Cardiac muscle cell (in vitro differentiated cells and primary cell): ENCODE measurements around the gene TMTC2. TPM values are rescaled to one million over a fixed set of nuclear protein-coding genes. Genes with fewer than 3 reads are reported as not detected.
"Not testable (repeated sequence)": the region's sequence is repeated elsewhere in the genome, so short reads cannot be mapped to it uniquely, and the experiment has no call there.

Experiments used
- DNase-seq, 2 donors: peaks; one replicate each; pipeline versions ENCODE4 v3.0.0 to v3.0.0-alpha.2; 2010 to 2017; ENCODE audit warnings: low read depth in 1 of 2, low spot score in 1 of 2
- H3K27ac ChIP-seq: fragments of 200-600 bp; sonication (generic); 2 replicates; pipeline ENCODE4 v1.5.1; 2016
- H3K27me3 ChIP-seq: fragments of 200-600 bp; sonication (generic); 2 replicates; pipeline ENCODE4 v1.6.0; 2016; ENCODE audit warnings: control low read depth
- H3K36me3 ChIP-seq: fragments of 200-600 bp; sonication (generic); 2 replicates; pipeline ENCODE4 v1.5.1; 2016; ENCODE audit warnings: control low read depth
- H3K4me1 ChIP-seq: fragments of 200-600 bp; sonication (generic); 2 replicates; pipeline ENCODE4 v1.8.1; 2017; ENCODE audit warnings: low read depth, mild to moderate bottlenecking, mixed run types
- H3K4me3 ChIP-seq: fragments of 200-600 bp; sonication (generic); 2 replicates; pipeline ENCODE4 v1.5.1; 2016; ENCODE audit warnings: mild to moderate bottlenecking
- H3K9me3 ChIP-seq: fragments of 200-600 bp; sonication (generic); 2 replicates; pipeline ENCODE4 v1.5.1; 2017; ENCODE audit warnings: low read depth, mild to moderate bottlenecking, control low read depth
- CTCF ChIP-seq: IDR thresholded peaks from 2 replicates; pipeline ENCODE4 v1.5.1; 2012; ENCODE audit warnings: low read depth, mild to moderate bottlenecking, low read length
- polyA plus RNA-seq: library from polyadenylated mRNA; unstranded; fragments of >200 nt; fragmentation: Nextera tagmentation; extraction: Ambion mirVana; gene quantifications from 2 replicates; pipeline ENCODE4 v1.2.1, GENCODE V29; 2016
- total RNA-seq: library from RNA; depleted of rRNA; stranded (reverse); fragments of >200 nt; gene quantifications from 2 replicates; pipeline ENCODE4 v1.2.3, GENCODE V29; 2016

Gene TMTC2
- total and polyA plus RNA-seq, 2 experiments from 2014 or later: 0.89 to 10.8 TPM

GRCh38 chr12:82842480-82842879 is 155.8 kb downstream of the TMTC2 start:
- DNase-seq: no peak
- H3K27me3 ChIP-seq: no peaks in the 10 kb centered on the region
- H3K36me3 ChIP-seq: no peaks in the 10 kb centered on the region
- no peak overlapping the region for H3K4me3 ChIP-seq
- H3K9me3 ChIP-seq: no peaks in the 10 kb centered on the region
- H3K4me1 ChIP-seq: peaks cover 13% of the 10 kb centered on the region
- TF ChIP-seq CTCF: no peak
- no peak overlapping the region for H3K27ac ChIP-seq

GRCh38 chr12:82845076-82845475 is 158.4 kb downstream of the TMTC2 start:
- not testable (repeated sequence) for H3K9me3 ChIP-seq, H3K36me3 ChIP-seq, H3K27ac ChIP-seq, H3K4me3 ChIP-seq, H3K27me3 ChIP-seq, H3K4me1 ChIP-seq, DNase-seq

- Histone ChIP-seq H3K27ac (no peak overlapping the region), H3K4me3 (no peak overlapping the region), H3K4me1 (no peaks in the 10 kb centered on the region), H3K9me3 (no peaks in the 10 kb centered on the region), H3K36me3 (no peaks in the 10 kb centered on the region), H3K27me3 (no peaks in the 10 kb centered on the region)
- no peak for DNase-seq
- TF ChIP-seq CTCF: no peak
Observed at GRCh38 chr12:82848845-82849244, 162.1 kb downstream of the TMTC2 start.

- no peaks in the 10 kb centered on the region for H3K36me3 ChIP-seq
- no peak overlapping the region for H3K27ac ChIP-seq
- no peaks in the 10 kb centered on the region for H3K9me3 ChIP-seq
- TF ChIP-seq CTCF: no peak
- H3K27me3 ChIP-seq: no peaks in the 10 kb centered on the region
- H3K4me3 ChIP-seq: no peak overlapping the region
- DNase-seq: no peak
- peaks cover 2% of the 10 kb centered on the region for H3K4me1 ChIP-seq
Observed at GRCh38 chr12:82852529-82852928, 165.8 kb downstream of the TMTC2 start.

- TF ChIP-seq CTCF: no peak
- no peak for DNase-seq
- Histone ChIP-seq H3K27me3 (no peaks in the 10 kb centered on the region), H3K9me3 (peaks cover 2% of the 10 kb centered on the region), H3K36me3 (no peaks in the 10 kb centered on the region), H3K4me3 (no peak overlapping the region), H3K27ac (no peak overlapping the region), H3K4me1 (peaks cover 5% of the 10 kb centered on the region)
Observed at GRCh38 chr12:82855872-82856271, 169.2 kb downstream of the TMTC2 start.

GRCh38 chr12:82857276-82857675 is 170.6 kb downstream of the TMTC2 start:
- no peak overlapping the region for H3K4me3 ChIP-seq
- no peaks in the 10 kb centered on the region for H3K27me3 ChIP-seq
- H3K36me3 ChIP-seq: no peaks in the 10 kb centered on the region
- no peak for DNase-seq
- H3K4me1 ChIP-seq: peaks cover 5% of the 10 kb centered on the region
- TF ChIP-seq CTCF: no peak
- H3K27ac ChIP-seq: no peak overlapping the region
- peaks cover 2% of the 10 kb centered on the region for H3K9me3 ChIP-seq
